Measurements from ENCODE around the gene RDH5.

RDH5 gene

GRCh38 chr12:55720071-55720564, at the start of gene RDH5:
RDH5 (plus strand) TSS chr12:55720393; CDS start chr12:55721185, 792 bp downstream.
- DNase-seq (ENCODE audit: insufficient read length, low spot score) (peak; percentile 51), FAIRE-seq (peak; percentile 38)
- TF ChIP-seq POLR2A (IDR thresholded peaks at IDR 0.05; ENCODE audit: low read depth, low read length) = no peak

GRCh38 chr12:55671746-55672145, 48.4 kb upstream of the RDH5 start:
- no peak for DNase-seq (ENCODE audit: insufficient read length, low spot score)

GRCh38 chr12:55673638-55674037, 46.6 kb upstream of the RDH5 start:
- no peak for DNase-seq (ENCODE audit: insufficient read length, low spot score)
- FAIRE-seq = no peak
- no peak for TF ChIP-seq POLR2A (IDR thresholded peaks at IDR 0.05; ENCODE audit: low read depth, low read length)

More at GRCh38 chr12:55671746-55672145, 48.4 kb upstream of the RDH5 start:
- FAIRE-seq = no peak
- TF ChIP-seq POLR2A (IDR thresholded peaks at IDR 0.05; ENCODE audit: low read depth, low read length) = no peak

- FAIRE-seq (no peak), DNase-seq (ENCODE audit: insufficient read length, low spot score) (no peak)
- no peak for TF ChIP-seq POLR2A (IDR thresholded peaks at IDR 0.05; ENCODE audit: low read depth, low read length)
Observed at GRCh38 chr12:55675666-55676065, 44.5 kb upstream of the RDH5 start.

GRCh38 chr12:55676707-55677106, 43.5 kb upstream of the RDH5 start:
- FAIRE-seq (no peak), DNase-seq (ENCODE audit: insufficient read length, low spot score) (no peak)
- no peak for TF ChIP-seq POLR2A (IDR thresholded peaks at IDR 0.05; ENCODE audit: low read depth, low read length)

GRCh38 chr12:55679691-55680090, 40.5 kb upstream of the RDH5 start:
- TF ChIP-seq POLR2A (IDR thresholded peaks at IDR 0.05; ENCODE audit: low read depth, low read length) = no peak
- FAIRE-seq = no peak
- no peak for DNase-seq (ENCODE audit: insufficient read length, low spot score)

GRCh38 chr12:55681142-55682077, 38.8 kb upstream of the RDH5 start:
- DNase-seq (ENCODE audit: insufficient read length, low spot score) = peak; percentile 76
- TF ChIP-seq POLR2A (IDR thresholded peaks at IDR 0.05; ENCODE audit: low read depth, low read length) = peak; percentile 48
- FAIRE-seq = peak; percentile 73

- FAIRE-seq (no peak), DNase-seq (ENCODE audit: insufficient read length, low spot score) (no peak)
- TF ChIP-seq POLR2A (IDR thresholded peaks at IDR 0.05; ENCODE audit: low read depth, low read length) = no peak
Observed at GRCh38 chr12:55682087-55682796, 38.0 kb upstream of the RDH5 start.

- no peak for DNase-seq (ENCODE audit: insufficient read length, low spot score)
- no peak for TF ChIP-seq POLR2A (IDR thresholded peaks at IDR 0.05; ENCODE audit: low read depth, low read length)
- no peak for FAIRE-seq
Observed at GRCh38 chr12:55683676-55684075, 36.5 kb upstream of the RDH5 start.

GRCh38 chr12:55684761-55685370, 35.3 kb upstream of the RDH5 start:
- no peak for TF ChIP-seq POLR2A (IDR thresholded peaks at IDR 0.05; ENCODE audit: low read depth, low read length)
- no peak for DNase-seq (ENCODE audit: insufficient read length, low spot score)
- no peak for FAIRE-seq

GRCh38 chr12:55685671-55686070, 34.5 kb upstream of the RDH5 start:
- DNase-seq (ENCODE audit: insufficient read length, low spot score) (no peak), FAIRE-seq (no peak)
- no peak for TF ChIP-seq POLR2A (IDR thresholded peaks at IDR 0.05; ENCODE audit: low read depth, low read length)

- no peak for DNase-seq (ENCODE audit: insufficient read length, low spot score)
- 0 out of 2 replicates have a peak, but pooled peaks have one; percentile 17 for TF ChIP-seq POLR2A (IDR thresholded peaks at IDR 0.05; ENCODE audit: low read depth, low read length)
- no peak for FAIRE-seq
Observed at GRCh38 chr12:55686366-55687010, 33.7 kb upstream of the RDH5 start.

- FAIRE-seq (no peak), DNase-seq (ENCODE audit: insufficient read length, low spot score) (no peak)
- TF ChIP-seq POLR2A (IDR thresholded peaks at IDR 0.05; ENCODE audit: low read depth, low read length) = no peak
Observed at GRCh38 chr12:55687746-55688145, 32.4 kb upstream of the RDH5 start.

Data from H54 (cell line).